ENCODE data around the gene VAMP1. TPM values are rescaled to one million over a fixed set of nuclear protein-coding genes. Genes with fewer than 3 reads are reported as not detected.

Gene VAMP1
- total RNA-seq, 2 experiments from 2014 or later: 84.8 to 87.7 TPM

- ATAC-seq (ENCODE audit: poor library complexity): no peak
- ChIA-PET CTCF (interaction anchor here (0.8 to 2.3 kb wide), 15 partner anchors 10 to 143 kb away, joined by 3 to 61 read pairs (median 10); partner anchors contain the start of genes CD27, MRPL51 and TAPBPL), POLR2A (interaction anchor here (0.8 to 16.2 kb wide), 12 partner anchors 9 to 132 kb away, joined by 3 to 225 read pairs (median 9); partner anchors contain the start of genes CD27, GAPDH and TAPBPL)
- H3K9me3 Mint-ChIP-seq: no peaks in the 10 kb centered on the region
- H3K36me3 Mint-ChIP-seq (ENCODE audit: low read depth): peaks cover 89% of the 10 kb centered on the region
- no peaks in the 10 kb centered on the region for H3K9me3 ChIP-seq (ENCODE audit: control insufficient read depth in 1 of 2, insufficient read depth in 1 of 2, low read length in 2 of 2)
- DNase-seq: no peak
- TF ChIP-seq CTCF (IDR thresholded peaks at IDR 0.05): no peak
- no peaks in the 10 kb centered on the region for H3K27me3 ChIP-seq (ENCODE audit: control insufficient read depth in 1 of 2, insufficient read depth in 2 of 2, low read length in 2 of 2)
- no peak overlapping the region for H3K4me3 ChIP-seq (ENCODE audit: low read length)
- peaks cover 45% of the 10 kb centered on the region for H3K36me3 ChIP-seq (ENCODE audit: insufficient read depth, low read length)
- intact Hi-C loops (cut with DNase I, micrococcal nuclease): loop anchor here in 1 of 2 experiments (1.0 kb wide), 1 partner anchor 43 kb away; no protein-coding TSS in a partner anchor
- H3K27me3 Mint-ChIP-seq: no peaks in the 10 kb centered on the region
- peaks cover 87% of the 10 kb centered on the region for H3K4me1 ChIP-seq (ENCODE audit: insufficient read depth, low read length)
- peak overlapping the region in 1 of 2 donors; percentile 66 for H3K27ac ChIP-seq (ENCODE audit: low read depth in 1 of 2, low read length in 2 of 2)
- H3K4me3 Mint-ChIP-seq: no peak overlapping the region
- H3K4me1 Mint-ChIP-seq (ENCODE audit: low read depth): peaks cover 94% of the 10 kb centered on the region
- peak overlapping the region; percentile 92 for H3K27ac Mint-ChIP-seq
These were observed 4.3 kb downstream of the VAMP1 start for GRCh38 chr12:6466184-6466573.

GRCh38 chr12:6465467-6466183 is 4.9 kb downstream of the VAMP1 start:
- Histone ChIP-seq H3K4me1 (ENCODE audit: insufficient read depth, low read length) (peaks cover 90% of the 10 kb centered on the region), H3K27ac (ENCODE audit: low read depth in 1 of 2, low read length in 2 of 2) (peak overlapping the region in 1 of 2 donors; percentile 66), H3K9me3 (ENCODE audit: control insufficient read depth in 1 of 2, insufficient read depth in 1 of 2, low read length in 2 of 2) (no peaks in the 10 kb centered on the region), H3K27me3 (ENCODE audit: control insufficient read depth in 1 of 2, insufficient read depth in 2 of 2, low read length in 2 of 2) (no peaks in the 10 kb centered on the region), H3K36me3 (ENCODE audit: insufficient read depth, low read length) (peaks cover 48% of the 10 kb centered on the region), H3K4me3 (ENCODE audit: low read length) (no peak overlapping the region)
- no peaks in the 10 kb centered on the region for H3K27me3 Mint-ChIP-seq
- DNase-seq: peak in 8 of 14 experiments; percentile 27 to 83 (median 52)
- peaks cover 94% of the 10 kb centered on the region for H3K36me3 Mint-ChIP-seq (ENCODE audit: low read depth)
- CTCF ChIA-PET: interaction anchor here (0.6 to 2.3 kb wide), 23 partner anchors 9 to 143 kb away, joined by 3 to 61 read pairs (median 6); partner anchors contain the start of genes CD27, MRPL51 and TAPBPL
- H3K4me1 Mint-ChIP-seq (ENCODE audit: low read depth): peaks cover 94% of the 10 kb centered on the region
- H3K4me3 Mint-ChIP-seq: peak overlapping the region; percentile 84
- no peak for ATAC-seq (ENCODE audit: poor library complexity)
- TF ChIP-seq CTCF (IDR thresholded peaks at IDR 0.05): peak; percentile 92
- no peaks in the 10 kb centered on the region for H3K9me3 Mint-ChIP-seq
- POLR2A ChIA-PET: interaction anchor here (0.6 to 16.2 kb wide), 18 partner anchors 9 to 287 kb away, joined by 3 to 225 read pairs (median 4); partner anchors contain the start of genes CD27, GAPDH, MLF2 and MRPL51
- peak overlapping the region; percentile 92 for H3K27ac Mint-ChIP-seq
- intact Hi-C loops (cut with DNase I, micrococcal nuclease): loop anchor here (1.0 to 2.0 kb wide), 4 partner anchors 15 to 131 kb away; no protein-coding TSS in a partner anchor

- H3K4me1 ChIP-seq (ENCODE audit: insufficient read depth, low read length): peaks cover 92% of the 10 kb centered on the region
- no peaks in the 10 kb centered on the region for H3K27me3 ChIP-seq (ENCODE audit: control insufficient read depth in 1 of 2, insufficient read depth in 2 of 2, low read length in 2 of 2)
- CTCF ChIA-PET: interaction anchor here (0.8 to 2.3 kb wide), 17 partner anchors 8 to 139 kb away, joined by 3 to 61 read pairs (median 9); partner anchors contain the start of genes CD27, MRPL51 and TAPBPL
- no peaks in the 10 kb centered on the region for H3K9me3 ChIP-seq (ENCODE audit: control insufficient read depth in 1 of 2, insufficient read depth in 1 of 2, low read length in 2 of 2)
- intact Hi-C loops (cut with DNase I, micrococcal nuclease): loop anchor here in 1 of 2 experiments (2.0 kb wide), 2 partner anchors 14 to 130 kb away; no protein-coding TSS in a partner anchor
- POLR2A ChIA-PET: interaction anchor here (0.7 to 16.2 kb wide), 14 partner anchors 8 to 130 kb away, joined by 3 to 225 read pairs (median 15); partner anchors contain the start of genes CD27, GAPDH, MRPL51 and TAPBPL
- ATAC-seq (ENCODE audit: poor library complexity) (no peak), DNase-seq (no peak)
- peak overlapping the region; percentile 56 for H3K4me3 Mint-ChIP-seq
- no peak for TF ChIP-seq CTCF (IDR thresholded peaks at IDR 0.05)
- peak overlapping the region; percentile 94 to 97 for H3K27ac ChIP-seq (ENCODE audit: low read depth in 1 of 2, low read length in 2 of 2)
- peak overlapping the region; percentile 92 for H3K27ac Mint-ChIP-seq
- no peaks in the 10 kb centered on the region for H3K27me3 Mint-ChIP-seq
- H3K9me3 Mint-ChIP-seq: no peaks in the 10 kb centered on the region
- H3K4me3 ChIP-seq (ENCODE audit: low read length): no peak overlapping the region
- H3K4me1 Mint-ChIP-seq (ENCODE audit: low read depth): peaks cover 93% of the 10 kb centered on the region
- H3K36me3 ChIP-seq (ENCODE audit: insufficient read depth, low read length): peaks cover 59% of the 10 kb centered on the region
- H3K36me3 Mint-ChIP-seq (ENCODE audit: low read depth): peaks cover 91% of the 10 kb centered on the region
These were observed 5.9 kb downstream of the VAMP1 start for GRCh38 chr12:6464531-6464930.

All from CD4-positive, alpha-beta T cell (primary cell).